ENCODE results near the gene ANO6. TPM values are rescaled to one million over a fixed set of nuclear protein-coding genes. Genes with fewer than 3 reads are reported as not detected.
A peak's percentile ranks its signal among the peaks of the same experiment; 100 is the strongest.

Gene ANO6
- total RNA-seq, 1 experiment from 2014 or later = 51.4 TPM

- Histone ChIP-seq H4K20me1 (ENCODE audit: insufficient read depth) (no peaks in the 10 kb centered on the region), H3K79me2 (ENCODE audit: low read depth) (peaks cover 78% of the 10 kb centered on the region), H3K36me3 (ENCODE audit: low read depth) (peaks cover 32% of the 10 kb centered on the region), H3K27ac (peak overlapping the region; percentile 90), H3K27me3 (ENCODE audit: insufficient read depth, low read depth) (no peaks in the 10 kb centered on the region), H3K4me1 (replicated peaks; ENCODE audit: insufficient read depth) (peaks cover 48% of the 10 kb centered on the region), H3K9me3 (ENCODE audit: insufficient read depth, low read depth) (no peaks in the 10 kb centered on the region), H3F3A (ENCODE audit: insufficient read depth, low read depth) (peaks cover 30% of the 10 kb centered on the region), H2AFZ (no peak overlapping the region), H3K4me3 (peak overlapping the region; percentile 38; the same call in 1 of the 2 replicates), H3K9me2 (ENCODE audit: insufficient read depth) (no peaks in the 10 kb centered on the region), H3K4me2 (peak overlapping the region; percentile 69)
- TF ChIP-seq CTCF (conservative IDR thresholded peaks at IDR 0.05) (0 out of 2 replicates have a peak, but pooled peaks have one; percentile 18), EZH2 (IDR thresholded peaks at IDR 0.05; ENCODE audit: low read depth) (no peak)
- BruUV-seq (replicated peaks) = no TSS peak
- intact Hi-C loops (cut with micrococcal nuclease; ENCODE audit: unreplicated experiment) = loop anchor here (2.0 kb wide), 2 partner anchors 15 to 49 kb away; no protein-coding TSS in a partner anchor
- ChIA-PET POLR2A (ENCODE audit: unreplicated experiment) (interaction anchor here (0.7 kb wide), 1 partner anchor 15 kb away, joined by 4 read pairs; no protein-coding TSS in a partner anchor), CTCF (no interaction called here)
- DNase-seq = peak; percentile 48 to 95
Observed at GRCh38 chr12:45284096-45284901, 68.4 kb downstream of the ANO6 start.

GRCh38 chr12:45285717-45286116, 69.8 kb downstream of the ANO6 start:
- peaks cover 59% of the 10 kb centered on the region for H3K4me1 ChIP-seq (replicated peaks; ENCODE audit: insufficient read depth)
- H3K4me2 ChIP-seq = peak overlapping the region; percentile 69; the same call in 1 of the 2 replicates
- peaks cover 34% of the 10 kb centered on the region for H3F3A ChIP-seq (ENCODE audit: insufficient read depth, low read depth)
- intact Hi-C loops (cut with micrococcal nuclease; ENCODE audit: unreplicated experiment) = loop anchor here (2.0 kb wide), 2 partner anchors 13 to 51 kb away; no protein-coding TSS in a partner anchor
- CTCF ChIA-PET = no interaction called here
- TF ChIP-seq CTCF (conservative IDR thresholded peaks at IDR 0.05) (no peak), EZH2 (IDR thresholded peaks at IDR 0.05; ENCODE audit: low read depth) (no peak)
- no peaks in the 10 kb centered on the region for H3K9me2 ChIP-seq (ENCODE audit: insufficient read depth)
- no TSS peak for BruUV-seq (replicated peaks)
- no peaks in the 10 kb centered on the region for H3K9me3 ChIP-seq (ENCODE audit: insufficient read depth, low read depth)
- POLR2A ChIA-PET (ENCODE audit: unreplicated experiment) = no interaction called here
- H3K27ac ChIP-seq = peak overlapping the region; percentile 90
- DNase-seq = no peak
- peaks cover 77% of the 10 kb centered on the region for H3K79me2 ChIP-seq (ENCODE audit: low read depth)
- peaks cover 37% of the 10 kb centered on the region for H3K36me3 ChIP-seq (ENCODE audit: low read depth)
- H2AFZ ChIP-seq = no peak overlapping the region
- no peaks in the 10 kb centered on the region for H3K27me3 ChIP-seq (ENCODE audit: insufficient read depth, low read depth)
- no peak overlapping the region for H3K4me3 ChIP-seq
- H4K20me1 ChIP-seq (ENCODE audit: insufficient read depth) = no peaks in the 10 kb centered on the region

GRCh38 chr12:45286621-45287020, 70.7 kb downstream of the ANO6 start:
- no TSS peak for BruUV-seq (replicated peaks)
- Histone ChIP-seq H3K79me2 (ENCODE audit: low read depth) (peaks cover 77% of the 10 kb centered on the region), H3K9me3 (ENCODE audit: insufficient read depth, low read depth) (peaks cover under 1% of the 10 kb centered on the region; the same call in 1 of the 2 replicates), H3K27ac (no peak overlapping the region), H2AFZ (no peak overlapping the region), H3K36me3 (ENCODE audit: low read depth) (peaks cover 33% of the 10 kb centered on the region), H3F3A (ENCODE audit: insufficient read depth, low read depth) (peaks cover 34% of the 10 kb centered on the region), H3K4me3 (no peak overlapping the region), H3K27me3 (ENCODE audit: insufficient read depth, low read depth) (no peaks in the 10 kb centered on the region), H3K9me2 (ENCODE audit: insufficient read depth) (no peaks in the 10 kb centered on the region), H3K4me2 (no peak overlapping the region), H3K4me1 (replicated peaks; ENCODE audit: insufficient read depth) (peaks cover 59% of the 10 kb centered on the region), H4K20me1 (ENCODE audit: insufficient read depth) (no peaks in the 10 kb centered on the region)
- no peak for TF ChIP-seq CTCF (conservative IDR thresholded peaks at IDR 0.05)
- TF ChIP-seq EZH2 (IDR thresholded peaks at IDR 0.05; ENCODE audit: low read depth) = no peak
- ChIA-PET CTCF (no interaction called here), POLR2A (ENCODE audit: unreplicated experiment) (no interaction called here)
- intact Hi-C loops (cut with micrococcal nuclease; ENCODE audit: unreplicated experiment) = no loop called here
- no peak for DNase-seq
